Left ventricle myocardium superior (tissue), 1 donor: ENCODE results near the gene TMEM59L. TPM values are rescaled to one million over a fixed set of nuclear protein-coding genes. Genes with fewer than 3 reads are reported as not detected.

Source experiments
- ATAC-seq: fragments of 200-7000 bp; cut with Tn5 transposase; one replicate; pipeline ENCODE4 v1.9.1; 2020; ENCODE audit warnings: mild to moderate bottlenecking, moderate library complexity
- DNase-seq: peaks from one replicate; pipeline ENCODE4 v3.0.0-alpha.2; 2020
- intact Hi-C: fragments of 100-400 bp; cut with micrococcal nuclease; formaldehyde crosslinking; loops from one replicate; pipeline ENCODE4 v1.11.0; 2022
- total RNA-seq: library from RNA; stranded (reverse); fragmentation: NEBNext Ultra II Directional; extraction: Animal tissue kit (Norgen Biotek cat#: 25700); gene quantifications from one replicate; pipeline ENCODE4 v1.2.1, GENCODE V29; 2021
- donor health status: DM: no; HTN: yes; CAD: no; lungs with severe emphysema.

TMEM59L gene
- total RNA-seq, 1 donor from 2014 or later = 1.5 TPM

DNA sequence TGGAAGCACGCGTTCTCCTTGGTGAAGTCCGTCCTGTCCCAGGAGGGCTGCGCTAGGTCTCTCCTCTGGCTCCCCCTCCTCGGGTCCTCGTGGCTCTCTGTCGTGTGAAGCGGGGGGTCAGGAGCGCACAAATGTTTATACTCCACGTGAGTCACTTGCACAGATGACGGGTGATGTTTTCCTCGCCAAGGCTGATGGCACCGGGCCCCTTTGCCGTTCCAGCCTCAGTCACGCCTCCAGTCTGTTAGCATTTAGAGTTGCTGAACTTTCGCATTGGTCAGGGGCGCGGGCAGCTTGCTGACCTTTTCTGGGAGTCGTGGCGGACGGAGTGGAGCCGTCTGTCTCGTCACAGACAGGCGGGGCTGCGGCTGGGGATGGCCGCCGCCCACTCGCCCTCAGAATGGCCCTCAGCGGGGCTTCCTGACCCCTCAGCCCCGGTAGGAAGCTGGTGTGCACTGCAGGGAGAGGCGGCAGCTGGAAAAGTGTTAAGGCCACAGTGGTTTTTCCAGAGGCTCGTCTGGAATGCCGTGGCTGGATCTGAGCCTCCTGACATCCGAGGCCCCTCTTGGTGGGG lies 37.9 kb downstream of the TMEM59L start:
- DNase-seq (peak; percentile 87), ATAC-seq (peak; percentile 66)
- intact Hi-C loops = no loop called here

DNA sequence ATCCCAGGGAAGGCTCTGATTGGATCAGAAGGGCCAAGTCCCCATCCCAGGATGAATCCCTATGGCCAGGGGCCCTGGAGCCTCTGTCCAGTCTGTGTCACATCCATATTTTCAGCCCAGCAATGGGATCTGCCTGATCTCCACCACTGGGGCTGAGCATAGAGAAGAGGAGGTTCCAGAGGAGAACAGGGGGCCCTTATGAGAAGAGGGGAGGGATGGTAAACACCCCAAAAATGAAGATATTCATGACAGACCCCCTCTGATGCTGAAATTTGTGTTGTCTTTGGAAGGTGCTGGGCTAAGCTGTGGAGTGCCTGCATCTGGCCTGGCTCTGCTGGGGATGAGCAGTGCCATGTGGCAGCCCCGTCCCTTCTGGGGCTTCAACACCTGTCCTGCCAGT lies 38.6 kb downstream of the TMEM59L start:
- intact Hi-C loops = no loop called here
- ATAC-seq (no peak), DNase-seq (peak; percentile 21)

DNA sequence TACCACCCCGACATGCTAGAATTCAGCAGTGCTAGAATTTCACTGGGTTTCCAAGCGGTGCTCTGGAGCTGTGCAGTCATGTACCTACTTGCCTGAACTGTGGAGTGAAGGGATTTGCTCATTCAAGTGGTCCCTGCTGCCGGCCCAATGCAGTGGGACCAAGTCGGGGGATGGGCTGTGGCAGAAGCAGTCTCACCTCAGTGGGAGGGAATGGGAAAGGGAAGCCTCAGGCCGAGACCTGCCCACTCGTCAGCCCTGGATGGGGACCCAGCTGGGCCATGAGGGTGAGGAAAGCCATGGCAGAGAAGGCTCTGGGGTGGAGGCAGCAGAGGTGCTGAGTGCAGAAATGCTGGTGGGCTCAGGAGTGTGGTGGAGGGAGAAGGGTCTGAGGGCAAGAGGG lies 39.1 kb downstream of the TMEM59L start:
- no peak for ATAC-seq
- intact Hi-C loops = no loop called here
- peak; percentile 23 for DNase-seq

DNA sequence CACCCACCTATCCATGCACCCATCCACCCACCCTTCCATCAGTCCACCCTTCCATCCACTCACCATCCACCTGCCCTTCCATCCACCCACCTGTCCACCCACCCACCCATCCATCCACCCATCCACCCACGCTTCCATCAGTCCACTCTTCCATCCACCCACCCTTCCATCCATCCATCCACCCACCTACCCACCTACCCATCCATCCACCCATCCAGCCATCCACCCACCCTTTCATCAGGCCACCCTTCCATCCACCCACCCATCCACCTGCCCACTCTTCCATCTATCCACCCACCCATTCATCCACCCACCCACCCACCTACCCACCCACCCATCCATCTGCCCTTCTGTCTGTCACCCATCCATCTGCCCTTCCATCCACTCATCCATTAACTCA lies 41.2 kb downstream of the TMEM59L start:
- ATAC-seq (no peak), DNase-seq (no peak)
- intact Hi-C loops = no loop called here

- DNase-seq (no peak), ATAC-seq (no peak)
- intact Hi-C loops = no loop called here
These were observed 41.8 kb downstream of the TMEM59L start for GRCh38 chr19:18654469-18654868.

DNA sequence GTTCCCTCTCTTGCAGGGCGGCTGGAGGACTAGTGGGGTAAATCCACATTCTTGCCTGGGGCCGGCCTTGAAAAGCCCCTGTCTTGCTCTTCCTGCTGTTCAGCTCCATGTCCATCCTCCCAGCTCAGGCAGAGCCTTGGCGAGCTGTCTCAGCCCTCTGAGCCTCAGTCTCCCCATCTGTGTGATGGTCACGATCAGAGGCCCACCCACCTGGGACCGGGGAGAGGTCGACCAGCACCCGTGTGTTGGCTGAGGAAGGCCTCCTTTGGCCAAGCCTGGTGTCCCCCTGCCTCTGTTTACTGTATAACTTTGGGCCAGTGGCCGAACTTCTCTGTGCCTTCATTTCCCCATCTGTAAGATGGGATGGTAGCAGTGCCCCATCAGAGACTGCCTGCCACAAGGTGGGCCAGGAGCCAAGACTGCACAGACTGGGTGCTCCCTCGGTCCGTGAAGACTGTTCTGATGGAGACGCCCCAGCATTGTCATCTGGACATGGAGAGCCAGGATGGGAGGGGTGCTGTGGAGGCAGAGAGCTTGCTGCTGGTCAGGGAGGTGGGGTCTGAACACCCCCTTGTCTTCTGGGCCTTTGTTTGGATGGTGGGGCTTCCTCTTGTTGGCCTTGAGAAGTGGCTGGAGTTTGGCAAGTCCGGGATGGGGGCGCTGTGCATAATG lies 42.6 kb downstream of the TMEM59L start:
- ATAC-seq = no peak
- intact Hi-C loops = no loop called here
- peak; percentile 24 for DNase-seq

- no peak for DNase-seq
- no peak for ATAC-seq
- intact Hi-C loops = no loop called here
These were observed 43.8 kb downstream of the TMEM59L start for GRCh38 chr19:18656337-18657086.

DNA sequence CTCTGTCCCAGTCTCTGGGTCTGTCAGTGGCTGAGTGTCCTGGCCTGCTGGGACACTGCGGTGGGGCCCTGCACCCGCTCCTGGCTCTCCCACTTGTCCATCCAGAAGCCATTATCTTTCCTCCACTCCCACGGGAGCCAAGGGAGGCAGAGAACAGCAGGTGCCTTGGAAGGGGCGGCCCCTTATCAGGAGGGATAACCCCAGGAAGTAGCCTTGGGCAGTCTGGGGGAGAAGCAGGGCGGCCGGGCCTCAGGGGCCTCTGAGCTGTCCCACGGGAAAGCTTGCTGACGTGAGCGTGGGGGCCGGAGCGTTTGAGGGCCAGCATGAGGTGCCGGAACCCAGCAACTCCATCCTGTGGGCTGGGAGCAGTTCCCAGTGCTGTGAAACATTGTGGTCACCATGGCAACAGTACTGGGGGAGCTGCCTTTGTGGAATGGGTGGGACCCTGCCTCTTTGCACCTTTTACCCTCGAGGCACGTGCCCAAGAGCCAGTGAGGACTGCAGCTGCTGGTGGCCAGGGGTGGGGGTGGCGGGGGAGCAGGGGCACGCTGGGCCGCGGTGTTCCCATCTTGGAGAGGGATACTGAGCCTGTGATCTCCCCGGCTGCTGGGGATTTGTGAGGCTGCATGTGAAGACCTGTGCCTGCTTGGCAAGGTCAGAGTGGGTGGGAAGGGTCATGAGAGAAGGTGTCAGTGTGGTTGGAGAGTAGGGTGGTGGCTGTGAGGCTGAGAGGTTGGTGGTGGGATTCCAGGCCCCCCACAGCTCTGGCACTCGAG lies 45.1 kb downstream of the TMEM59L start:
- intact Hi-C loops = no loop called here
- peak; percentile 82 for DNase-seq
- ATAC-seq = peak; percentile 45

GRCh38 chr19:18658366-18658855 lies 45.7 kb downstream of the TMEM59L start:
- intact Hi-C loops = no loop called here
- no peak for ATAC-seq

DNA sequence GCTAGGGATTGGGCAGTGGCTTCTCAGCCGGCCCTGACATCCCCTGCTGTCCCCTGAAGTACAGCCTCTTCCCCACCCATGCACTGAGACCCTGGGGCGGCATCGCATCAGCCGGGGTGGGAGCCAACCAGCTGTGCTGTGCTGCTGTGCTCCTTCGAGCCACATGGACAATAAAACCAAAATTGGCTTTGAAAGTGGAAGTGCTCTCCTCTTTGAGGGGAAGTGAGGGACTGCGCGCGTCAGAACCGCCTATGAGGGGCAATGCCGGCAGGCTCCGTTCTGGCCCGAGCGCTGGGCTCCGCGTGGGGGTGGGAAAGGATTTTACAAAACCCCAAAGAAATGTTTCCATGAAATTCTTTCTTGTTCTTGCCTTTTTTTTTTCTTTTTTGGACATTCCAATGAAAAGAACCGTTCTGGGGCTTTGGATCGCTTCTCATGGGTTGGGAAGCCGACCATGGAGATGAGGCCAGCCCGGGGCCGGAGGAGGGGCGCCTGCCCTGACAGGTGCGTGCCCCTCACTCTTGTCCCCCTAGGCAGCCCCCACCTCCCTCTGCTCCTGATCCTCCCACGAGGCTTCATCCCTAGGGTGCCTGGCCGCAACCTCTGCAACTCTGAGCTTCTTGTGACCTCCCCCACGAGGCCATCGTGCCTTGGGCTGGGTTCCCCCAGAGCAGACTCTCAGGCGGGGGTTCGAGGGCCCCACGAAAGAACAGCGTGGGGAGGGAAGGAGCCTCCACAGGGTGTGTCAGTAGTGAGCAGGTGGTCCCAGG lies 46.8 kb downstream of the TMEM59L start:
- ATAC-seq (peak; percentile 60), DNase-seq (peak; percentile 77)
- intact Hi-C loops = no loop called here

More at GRCh38 chr19:18658366-18658855, 45.7 kb downstream of the TMEM59L start:
- DNase-seq = no peak

DNA sequence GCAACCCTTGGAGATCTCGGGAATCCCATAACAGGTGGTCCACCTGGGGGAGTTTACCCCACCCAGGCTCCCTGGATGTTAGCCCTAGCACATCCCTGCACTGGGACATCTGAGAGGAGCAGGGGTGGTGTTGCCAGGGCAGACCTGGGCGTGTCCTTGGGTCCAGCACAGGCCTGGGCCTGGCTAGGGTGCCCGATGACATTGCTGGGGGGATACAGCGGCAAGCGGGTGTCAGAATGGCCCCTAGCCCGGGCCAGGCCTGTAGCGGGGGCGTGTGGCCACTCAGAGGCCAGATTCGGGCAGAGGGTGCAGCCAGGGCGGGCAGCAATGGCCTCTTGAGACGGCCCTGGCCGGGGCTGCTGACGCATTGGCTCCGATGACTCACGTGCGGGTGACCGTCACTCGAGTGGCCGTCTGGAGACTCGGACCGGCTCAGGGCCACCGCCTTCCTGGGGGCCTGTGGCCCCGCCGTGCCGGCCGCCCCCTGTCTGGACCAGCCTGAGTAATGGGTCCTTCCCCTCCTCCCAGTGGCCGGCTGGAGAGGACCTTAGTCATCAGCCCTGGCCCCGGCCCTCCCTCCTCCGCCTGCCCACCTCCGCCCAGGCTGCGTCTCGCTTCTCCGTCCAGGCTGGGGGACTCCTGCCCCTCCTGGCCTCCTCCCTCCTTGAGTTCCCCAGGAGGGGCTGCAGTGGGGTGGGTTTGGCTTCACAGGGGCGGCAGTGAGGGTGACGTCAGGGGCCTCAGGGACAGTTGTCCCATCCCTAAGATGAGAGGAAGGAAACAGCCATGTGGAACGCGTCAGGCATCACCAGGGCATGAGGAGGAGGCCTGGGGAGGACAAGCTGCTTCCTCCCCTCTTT lies 47.6 kb downstream of the TMEM59L start:
- DNase-seq (peak; percentile 81), ATAC-seq (peak; percentile 74)
- intact Hi-C loops = no loop called here

- intact Hi-C loops = no loop called here
These were observed 48.4 kb downstream of the TMEM59L start for GRCh38 chr19:18660939-18661670.

DNA sequence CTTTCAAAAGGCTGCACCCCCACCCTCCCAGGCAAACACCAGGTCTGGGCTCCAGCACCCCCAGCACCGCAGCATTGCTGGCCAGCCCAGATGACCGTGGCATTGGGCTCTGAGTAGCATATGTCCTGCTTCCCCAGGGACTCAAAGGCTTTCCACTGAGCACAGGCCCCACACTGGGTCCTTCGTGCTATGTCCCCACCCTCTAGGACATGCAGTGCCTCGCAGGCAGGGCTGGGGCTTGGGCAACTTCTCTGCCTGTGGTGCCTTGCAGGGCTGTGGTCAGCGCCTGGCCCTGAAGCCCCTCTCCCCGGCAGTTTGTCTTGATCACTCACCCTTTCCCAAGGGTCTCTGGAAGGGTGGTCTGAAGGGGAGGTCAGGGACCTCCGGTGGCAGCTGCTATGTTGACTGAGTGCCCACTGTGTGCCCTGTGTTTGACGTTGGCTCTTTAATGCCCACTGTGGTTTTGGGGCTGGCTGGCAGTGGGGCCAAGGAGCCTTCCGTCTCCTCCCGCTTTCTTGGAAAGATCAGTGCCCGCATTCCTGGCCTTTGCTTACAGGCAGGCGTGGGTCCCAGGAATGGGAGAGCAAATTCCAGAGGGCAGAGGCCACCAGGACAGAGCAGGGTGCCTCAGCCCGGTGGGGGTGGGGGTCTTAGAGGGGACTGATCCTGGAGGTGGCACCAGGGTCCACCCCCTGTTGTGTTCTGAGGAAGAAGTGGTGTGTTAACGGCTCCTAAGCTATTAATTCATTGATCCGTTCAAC lies 50.5 kb downstream of the TMEM59L start:
- DNase-seq (no peak), ATAC-seq (no peak)
- intact Hi-C loops = no loop called here

More at GRCh38 chr19:18660939-18661670, 48.4 kb downstream of the TMEM59L start:
- DNase-seq (no peak), ATAC-seq (no peak)

DNA sequence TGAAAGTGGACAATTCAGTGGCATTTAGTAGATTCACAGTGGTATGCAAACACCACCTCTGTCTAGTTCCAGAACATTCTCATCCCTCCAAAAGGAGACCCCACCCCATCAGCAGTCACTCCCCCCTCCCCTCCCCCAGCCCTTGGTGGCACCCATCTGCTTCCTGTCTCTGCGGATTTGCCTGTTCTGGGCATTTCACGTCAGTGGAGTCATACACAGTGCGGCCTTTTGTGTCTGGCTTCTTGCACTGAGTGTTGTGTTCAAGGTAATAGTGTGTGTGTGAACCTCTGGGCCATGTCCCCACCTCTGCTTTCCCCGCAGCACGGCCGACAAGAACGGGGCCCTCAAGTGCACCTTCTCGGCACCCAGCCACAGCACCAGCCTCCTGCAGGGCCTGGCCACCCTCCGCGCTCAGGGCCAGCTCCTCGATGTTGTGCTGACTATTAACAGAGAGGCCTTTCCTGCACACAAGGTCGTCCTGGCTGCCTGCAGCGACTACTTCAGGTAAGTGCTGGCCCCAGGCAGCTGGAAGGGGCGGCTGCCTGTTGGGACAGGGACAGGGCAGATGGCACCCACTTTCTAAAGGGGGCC lies 51.4 kb downstream of the TMEM59L start:
- no peak for DNase-seq
- ATAC-seq = no peak
- intact Hi-C loops = no loop called here

GRCh38 chr19:18665771-18666202 lies 53.1 kb downstream of the TMEM59L start:
- no peak for DNase-seq

GRCh38 chr19:18666317-18666716 lies 53.6 kb downstream of the TMEM59L start:
- no peak for DNase-seq
- intact Hi-C loops = no loop called here
- ATAC-seq = no peak

More at GRCh38 chr19:18665771-18666202, 53.1 kb downstream of the TMEM59L start:
- ATAC-seq = peak; percentile 51
- intact Hi-C loops = no loop called here
